Measurements from ENCODE around the gene TTLL10. TPM values are rescaled to one million over a fixed set of nuclear protein-coding genes. Genes with fewer than 3 reads are reported as not detected.

The TTLL10 gene
- total RNA-seq, 1 donor from 2014 or later: 5.5 TPM

DNA sequence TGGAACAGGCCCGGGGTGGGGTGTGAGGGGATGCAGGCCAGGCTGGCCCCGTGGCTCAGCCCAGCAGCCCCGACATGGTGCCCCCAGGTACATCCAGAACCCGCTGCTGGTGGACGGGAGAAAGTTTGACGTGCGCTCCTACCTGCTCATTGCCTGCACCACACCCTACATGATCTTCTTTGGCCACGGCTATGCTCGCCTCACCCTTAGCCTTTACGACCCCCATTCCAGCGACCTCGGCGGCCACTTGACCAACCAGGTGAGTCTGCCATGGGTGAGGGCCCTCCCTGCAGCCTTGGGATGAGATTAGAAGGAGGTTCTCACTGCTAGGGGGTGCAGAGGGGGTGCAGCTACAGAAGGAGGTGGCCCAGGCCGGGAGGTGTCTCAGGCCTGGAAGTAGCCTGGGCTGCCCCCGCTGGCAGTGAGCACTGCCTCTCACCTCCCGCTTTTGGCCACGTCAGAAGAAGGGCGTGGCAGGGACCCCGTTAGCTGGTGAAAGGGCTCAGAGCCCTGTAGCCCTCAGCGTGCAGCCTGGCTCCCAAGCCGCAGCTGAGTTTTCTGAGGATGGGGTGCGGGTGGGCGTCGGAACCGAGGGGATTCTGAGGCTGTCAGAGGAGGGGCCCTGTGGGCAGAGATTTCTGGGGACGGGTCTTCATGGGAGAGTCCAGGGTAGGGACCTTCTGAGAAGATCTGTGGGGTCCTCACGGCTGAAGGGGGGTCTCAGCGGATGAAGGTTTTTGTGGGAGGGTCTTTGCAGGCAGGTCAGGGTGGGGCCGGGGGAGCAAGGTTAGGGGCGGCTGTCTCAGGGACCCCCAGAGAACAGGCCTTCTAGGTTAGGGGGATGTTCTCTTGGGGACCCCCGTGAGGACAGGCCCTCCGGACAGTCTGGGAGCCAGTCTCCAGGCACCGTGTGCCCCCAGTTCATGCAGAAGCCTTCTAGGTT is 10.4 kb downstream of the TTLL10 start:
- TF ChIP-seq, protein P1, sequence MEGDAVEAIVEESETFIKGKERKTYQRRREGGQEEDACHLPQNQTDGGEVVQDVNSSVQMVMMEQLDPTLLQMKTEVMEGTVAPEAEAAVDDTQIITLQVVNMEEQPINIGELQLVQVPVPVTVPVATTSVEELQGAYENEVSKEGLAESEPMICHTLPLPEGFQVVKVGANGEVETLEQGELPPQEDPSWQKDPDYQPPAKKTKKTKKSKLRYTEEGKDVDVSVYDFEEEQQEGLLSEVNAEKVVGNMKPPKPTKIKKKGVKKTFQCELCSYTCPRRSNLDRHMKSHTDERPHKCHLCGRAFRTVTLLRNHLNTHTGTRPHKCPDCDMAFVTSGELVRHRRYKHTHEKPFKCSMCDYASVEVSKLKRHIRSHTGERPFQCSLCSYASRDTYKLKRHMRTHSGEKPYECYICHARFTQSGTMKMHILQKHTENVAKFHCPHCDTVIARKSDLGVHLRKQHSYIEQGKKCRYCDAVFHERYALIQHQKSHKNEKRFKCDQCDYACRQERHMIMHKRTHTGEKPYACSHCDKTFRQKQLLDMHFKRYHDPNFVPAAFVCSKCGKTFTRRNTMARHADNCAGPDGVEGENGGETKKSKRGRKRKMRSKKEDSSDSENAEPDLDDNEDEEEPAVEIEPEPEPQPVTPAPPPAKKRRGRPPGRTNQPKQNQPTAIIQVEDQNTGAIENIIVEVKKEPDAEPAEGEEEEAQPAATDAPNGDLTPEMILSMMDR (IDR thresholded peaks at IDR 0.05; ENCODE audit: unreplicated experiment): no peak
- Mint-ChIP-seq H3K4me1 (ENCODE audit: low read depth) (no peaks in the 10 kb centered on the region), H3K36me3 (ENCODE audit: insufficient read depth) (peaks cover 3% of the 10 kb centered on the region), H3K27me3 (no peaks in the 10 kb centered on the region), H3K27ac (no peak overlapping the region), H3K4me3 (ENCODE audit: low read depth) (no peak overlapping the region), H3K9me3 (ENCODE audit: low read depth) (no peaks in the 10 kb centered on the region)
- no peak for DNase-seq (ENCODE audit: low spot score, unreplicated experiment)

DNA sequence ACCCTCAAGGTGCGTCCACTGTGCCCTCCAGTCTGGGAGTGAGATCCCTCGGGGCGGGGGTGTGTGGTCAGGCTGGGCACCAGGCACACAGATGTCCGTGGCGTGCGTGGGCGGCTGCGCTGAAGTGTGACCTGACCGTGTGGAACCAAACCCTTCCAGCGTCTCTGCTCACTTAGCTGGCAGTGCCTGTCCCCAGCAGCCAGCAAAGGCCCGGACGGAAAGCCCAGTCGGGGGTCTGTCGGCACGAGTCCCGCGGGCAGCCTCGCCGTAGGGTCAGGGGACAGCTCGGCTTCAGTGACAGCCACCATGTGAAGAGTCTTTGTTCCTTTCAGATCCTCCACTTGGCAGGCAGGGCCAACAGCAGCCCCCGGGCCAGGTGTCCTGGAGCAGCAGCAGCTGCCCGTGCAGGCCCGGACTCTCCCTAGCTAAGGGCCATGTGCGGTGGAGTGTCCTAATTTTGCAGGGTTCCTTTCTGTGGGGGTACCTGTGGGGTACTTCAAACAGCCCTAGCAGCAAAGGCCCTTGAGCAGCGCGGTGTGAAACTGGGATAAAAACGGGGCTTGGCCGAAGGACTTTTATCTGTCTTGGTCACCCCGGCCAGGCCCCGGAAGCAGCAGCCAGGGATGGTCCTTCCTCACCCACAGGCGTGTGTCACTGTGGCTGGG is 11.6 kb downstream of the TTLL10 start:
- Mint-ChIP-seq H3K27me3 (peaks cover 2% of the 10 kb centered on the region), H3K36me3 (ENCODE audit: insufficient read depth) (peaks cover 6% of the 10 kb centered on the region)
- TF ChIP-seq, protein P1 (IDR thresholded peaks at IDR 0.05; ENCODE audit: unreplicated experiment): no peak

DNA sequence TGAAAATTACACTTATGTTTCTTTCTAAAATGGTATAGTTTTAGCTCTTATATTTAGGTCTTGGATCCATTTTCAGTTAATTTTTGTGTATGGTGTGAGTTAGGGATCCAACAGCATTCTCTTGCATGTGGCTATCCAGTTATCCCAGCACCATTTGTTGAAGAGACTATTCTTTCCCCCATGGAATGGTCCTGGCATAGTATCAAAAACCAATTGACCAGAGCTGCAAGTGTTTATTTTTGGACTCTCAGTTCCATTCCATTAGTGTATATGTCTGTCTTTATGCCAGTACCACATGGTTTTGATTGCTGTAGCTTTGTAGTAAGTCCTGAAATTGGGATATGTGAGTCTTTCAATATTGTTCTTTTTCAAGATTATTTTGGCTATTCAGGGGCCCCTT is 14.3 kb downstream of the TTLL10 start:
- Mint-ChIP-seq H3K9me3 (ENCODE audit: low read depth) (peaks cover 6% of the 10 kb centered on the region), H3K4me3 (ENCODE audit: low read depth) (no peak overlapping the region), H3K27ac (no peak overlapping the region), H3K36me3 (ENCODE audit: insufficient read depth) (peaks cover 17% of the 10 kb centered on the region), H3K4me1 (ENCODE audit: low read depth) (no peaks in the 10 kb centered on the region), H3K27me3 (peaks cover 2% of the 10 kb centered on the region)
- TF ChIP-seq, protein P1 (IDR thresholded peaks at IDR 0.05; ENCODE audit: unreplicated experiment): no peak
- no peak for DNase-seq (ENCODE audit: low spot score, unreplicated experiment)

More for the DNA sequence above, 11.6 kb downstream of the TTLL10 start:
- Mint-ChIP-seq H3K4me3 (ENCODE audit: low read depth) (no peak overlapping the region), H3K9me3 (ENCODE audit: low read depth) (no peaks in the 10 kb centered on the region), H3K27ac (no peak overlapping the region), H3K4me1 (ENCODE audit: low read depth) (no peaks in the 10 kb centered on the region)
- no peak for DNase-seq (ENCODE audit: low spot score, unreplicated experiment)

DNA sequence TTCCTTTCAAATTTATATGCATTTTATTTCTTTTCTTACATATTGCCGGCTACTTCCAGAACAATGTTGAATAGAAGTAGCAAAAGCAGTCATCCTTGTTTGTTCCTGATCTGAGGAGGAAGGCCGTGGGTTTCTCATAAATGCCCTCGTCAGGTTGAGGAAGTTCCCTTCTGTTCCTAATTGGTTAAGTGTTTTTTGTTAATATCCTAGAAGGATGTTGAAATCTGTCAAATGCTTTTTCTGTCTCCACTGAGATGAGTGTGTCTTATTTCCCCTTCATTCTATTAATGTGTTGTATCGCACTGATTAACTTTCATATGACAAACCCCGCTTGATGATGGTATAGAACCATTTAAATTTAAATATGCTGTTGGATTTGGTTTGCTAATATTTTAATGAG is 15.4 kb downstream of the TTLL10 start:
- TF ChIP-seq, protein P1 (IDR thresholded peaks at IDR 0.05; ENCODE audit: unreplicated experiment): no peak
- H3K4me1 Mint-ChIP-seq (ENCODE audit: low read depth): no peaks in the 10 kb centered on the region
- no peak overlapping the region for H3K4me3 Mint-ChIP-seq (ENCODE audit: low read depth)
- peaks cover 17% of the 10 kb centered on the region for H3K36me3 Mint-ChIP-seq (ENCODE audit: insufficient read depth)
- H3K9me3 Mint-ChIP-seq (ENCODE audit: low read depth): peaks cover 6% of the 10 kb centered on the region
- DNase-seq (ENCODE audit: low spot score, unreplicated experiment): no peak
- peaks cover 2% of the 10 kb centered on the region for H3K27me3 Mint-ChIP-seq
- H3K27ac Mint-ChIP-seq: no peak overlapping the region

DNA sequence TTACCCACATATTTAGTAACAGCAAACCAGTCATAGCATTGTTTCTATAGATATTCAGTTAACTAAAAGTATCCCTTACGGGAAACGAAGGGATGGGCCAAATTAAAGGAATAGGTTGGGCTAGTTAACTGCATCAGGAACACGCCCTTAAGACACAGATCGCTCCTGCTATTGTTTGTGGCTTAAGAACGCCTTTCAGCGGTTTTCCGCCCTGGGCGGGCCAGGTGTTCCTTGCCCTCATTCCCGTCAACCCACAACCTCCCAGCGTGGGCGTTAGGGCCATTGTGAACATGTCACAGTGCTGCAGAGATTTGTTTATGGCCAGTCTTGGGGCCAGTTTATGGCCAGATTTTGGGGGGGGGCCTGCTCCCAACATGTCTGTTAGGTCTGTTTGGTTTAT is 18.1 kb downstream of the TTLL10 start:
- TF ChIP-seq, protein P1 (IDR thresholded peaks at IDR 0.05; ENCODE audit: unreplicated experiment): no peak
- Mint-ChIP-seq H3K9me3 (ENCODE audit: low read depth) (peaks cover 15% of the 10 kb centered on the region), H3K4me1 (ENCODE audit: low read depth) (no peaks in the 10 kb centered on the region), H3K27me3 (peaks cover 2% of the 10 kb centered on the region), H3K27ac (no peak overlapping the region), H3K4me3 (ENCODE audit: low read depth) (no peak overlapping the region), H3K36me3 (ENCODE audit: insufficient read depth) (peaks cover 24% of the 10 kb centered on the region)
- DNase-seq (ENCODE audit: low spot score, unreplicated experiment): no peak

All from progenitor cell of endocrine pancreas (in vitro differentiated cells).